ENCODE data around the gene RASEF. TPM values are rescaled to one million over a fixed set of nuclear protein-coding genes. Genes with fewer than 3 reads are reported as not detected.

Gene RASEF
- total RNA-seq, 4 donors from 2014 or later, result 43.9 to 65.5 (median 63.1) TPM

DNA sequence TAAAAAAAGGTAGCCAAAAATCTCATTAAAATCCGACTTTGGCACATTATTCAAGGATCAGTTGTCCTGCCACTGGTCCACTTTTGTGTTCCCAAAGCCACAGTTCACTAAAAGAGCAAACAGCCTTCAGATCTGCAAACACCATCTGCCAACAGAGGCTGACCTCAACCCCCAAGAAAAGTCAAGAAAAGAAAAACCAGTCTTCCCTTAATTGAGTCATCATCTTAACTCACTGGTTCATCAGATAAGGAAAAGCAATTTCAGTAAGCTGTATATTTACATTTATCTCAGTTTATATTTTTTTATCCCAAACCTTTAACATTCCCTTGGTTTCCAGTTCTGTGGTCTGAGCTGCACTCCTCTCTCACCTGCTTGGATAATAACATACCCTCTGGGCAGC lies 21.2 kb downstream of the RASEF start:
- H3K9me3 ChIP-seq, result no peaks in the 10 kb centered on the region
- 39 to 54% methylated on average over 1 of the region's 1 CpG for WGBS, 2 donors
- H3K36me3 ChIP-seq, result no peaks in the 10 kb centered on the region
- H3K27ac ChIP-seq, result peak overlapping the region in 2 of 3 donors; percentile 38 to 54
- H3K27me3 ChIP-seq, result no peaks in the 10 kb centered on the region
- H3K4me3 ChIP-seq (replicated peaks in 1 of 3), result no peak overlapping the region
- intact Hi-C loops (cut with DNase I), result no loop called here
- H3K4me1 ChIP-seq, result peaks cover 21 to 26% of the 10 kb centered on the region in 2 donors
- TF ChIP-seq, protein P1, sequence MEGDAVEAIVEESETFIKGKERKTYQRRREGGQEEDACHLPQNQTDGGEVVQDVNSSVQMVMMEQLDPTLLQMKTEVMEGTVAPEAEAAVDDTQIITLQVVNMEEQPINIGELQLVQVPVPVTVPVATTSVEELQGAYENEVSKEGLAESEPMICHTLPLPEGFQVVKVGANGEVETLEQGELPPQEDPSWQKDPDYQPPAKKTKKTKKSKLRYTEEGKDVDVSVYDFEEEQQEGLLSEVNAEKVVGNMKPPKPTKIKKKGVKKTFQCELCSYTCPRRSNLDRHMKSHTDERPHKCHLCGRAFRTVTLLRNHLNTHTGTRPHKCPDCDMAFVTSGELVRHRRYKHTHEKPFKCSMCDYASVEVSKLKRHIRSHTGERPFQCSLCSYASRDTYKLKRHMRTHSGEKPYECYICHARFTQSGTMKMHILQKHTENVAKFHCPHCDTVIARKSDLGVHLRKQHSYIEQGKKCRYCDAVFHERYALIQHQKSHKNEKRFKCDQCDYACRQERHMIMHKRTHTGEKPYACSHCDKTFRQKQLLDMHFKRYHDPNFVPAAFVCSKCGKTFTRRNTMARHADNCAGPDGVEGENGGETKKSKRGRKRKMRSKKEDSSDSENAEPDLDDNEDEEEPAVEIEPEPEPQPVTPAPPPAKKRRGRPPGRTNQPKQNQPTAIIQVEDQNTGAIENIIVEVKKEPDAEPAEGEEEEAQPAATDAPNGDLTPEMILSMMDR (IDR thresholded peaks at IDR 0.05), result no peak
- no peak for TF ChIP-seq POLR2A (IDR thresholded peaks at IDR 0.05)
- DNase-seq, result no peak

DNA sequence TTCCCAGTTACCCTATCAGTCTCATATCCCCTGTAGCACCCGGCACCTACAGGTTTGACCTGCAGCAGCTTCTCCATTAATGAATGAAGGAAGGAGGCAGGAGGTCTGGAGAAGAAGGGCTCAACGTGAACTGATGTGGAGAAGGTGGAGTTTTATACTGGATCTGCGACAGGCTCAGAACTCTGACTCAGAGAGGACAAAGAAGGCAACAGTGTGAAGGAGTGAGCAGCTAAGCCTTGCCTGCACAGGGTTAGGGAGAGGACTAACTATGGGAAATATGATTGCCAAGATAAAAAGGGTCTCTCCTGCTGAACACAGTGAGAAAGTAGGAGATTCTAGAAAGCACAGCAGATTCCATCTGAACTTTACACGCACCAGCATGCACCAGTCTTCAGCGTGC lies 23.6 kb downstream of the RASEF start:
- no peak for DNase-seq
- Histone ChIP-seq H3K4me1 (peaks cover 21 to 35% of the 10 kb centered on the region in 2 donors), H3K4me3 (replicated peaks in 1 of 3) (no peak overlapping the region), H3K36me3 (no peaks in the 10 kb centered on the region), H3K27me3 (no peaks in the 10 kb centered on the region), H3K27ac (no peak overlapping the region), H3K9me3 (no peaks in the 10 kb centered on the region)
- WGBS, 2 donors, result 95 to 97% methylated on average over 5 of the region's 5 CpGs
- TF ChIP-seq, protein P1 (IDR thresholded peaks at IDR 0.05), result no peak
- TF ChIP-seq POLR2A (IDR thresholded peaks at IDR 0.05), result no peak
- intact Hi-C loops (cut with DNase I), result no loop called here

DNA sequence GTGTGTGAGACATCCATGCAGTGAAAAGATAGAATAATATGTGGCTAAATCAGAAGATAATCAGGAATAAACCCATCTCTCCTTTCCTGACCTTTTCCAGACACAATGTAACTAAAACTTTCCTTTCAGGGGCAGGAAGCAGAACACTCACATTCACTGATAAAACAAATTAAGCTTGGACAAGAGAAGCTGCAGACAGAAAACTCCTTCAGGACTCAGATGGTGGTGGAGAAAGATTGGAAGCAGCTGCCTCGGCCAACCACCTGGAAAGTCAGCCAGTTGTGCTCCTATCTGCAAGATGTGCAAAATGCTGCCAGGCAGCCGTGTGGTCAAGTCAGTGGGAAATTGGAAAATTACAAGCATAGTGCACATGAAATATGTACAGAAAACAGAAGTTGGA lies 26.9 kb downstream of the RASEF start:
- DNase-seq, result peak in 1 of 2 donors; percentile 14
- no peaks in the 10 kb centered on the region for H3K27me3 ChIP-seq
- H3K4me3 ChIP-seq (replicated peaks in 1 of 3), result no peak overlapping the region
- H3K27ac ChIP-seq, result no peak overlapping the region
- 55 to 65% methylated on average over 2 of the region's 2 CpGs for WGBS, 2 donors
- TF ChIP-seq, protein P1 (IDR thresholded peaks at IDR 0.05), result no peak
- no peak for TF ChIP-seq POLR2A (IDR thresholded peaks at IDR 0.05)
- no peaks in the 10 kb centered on the region for H3K36me3 ChIP-seq
- intact Hi-C loops (cut with DNase I), result no loop called here
- no peaks in the 10 kb centered on the region for H3K9me3 ChIP-seq
- H3K4me1 ChIP-seq, result peaks cover 15 to 31% of the 10 kb centered on the region in 2 donors

DNA sequence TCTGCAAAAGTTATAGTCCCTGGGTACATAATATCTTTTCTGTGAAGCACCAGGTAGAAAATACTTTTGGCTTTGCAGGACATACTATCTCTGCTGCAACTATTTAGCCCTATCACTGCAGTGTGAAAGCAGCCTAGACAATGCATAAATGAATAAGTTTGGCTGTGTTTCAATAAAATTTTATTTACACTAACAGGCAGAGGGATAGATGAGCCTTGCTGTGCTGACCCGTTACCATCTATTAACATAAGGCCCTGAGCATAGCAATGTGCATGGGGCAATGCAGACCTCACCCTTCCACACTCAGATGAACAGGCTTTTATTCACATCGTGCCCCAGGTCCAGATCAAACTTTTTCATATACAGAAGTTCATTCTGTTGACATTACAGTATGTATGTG lies 27.8 kb downstream of the RASEF start:
- intact Hi-C loops (cut with DNase I), result no loop called here
- 94% methylated on average over 2 of the region's 2 CpGs for WGBS, 2 donors

DNA sequence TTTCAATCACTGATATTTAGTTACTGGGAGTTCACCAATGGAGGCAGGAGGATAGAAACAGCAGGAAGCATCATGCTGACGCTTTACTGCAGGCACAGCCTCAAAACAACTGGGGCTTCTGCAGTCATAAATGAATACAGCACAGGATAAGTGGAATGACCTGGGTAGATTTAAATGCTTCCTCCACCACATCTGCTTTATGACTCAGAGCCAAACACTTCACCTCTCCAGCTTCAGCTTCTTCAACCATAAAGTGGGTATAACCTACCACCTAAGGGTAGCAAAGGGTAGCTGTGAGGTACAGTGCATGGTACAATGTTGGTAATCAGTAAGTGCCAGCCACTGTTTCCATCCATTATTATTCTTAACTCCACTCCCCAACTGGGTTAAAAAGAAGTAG lies 28.4 kb downstream of the RASEF start:
- DNase-seq, result no peak
- intact Hi-C loops (cut with DNase I), result no loop called here
- Histone ChIP-seq H3K36me3 (no peaks in the 10 kb centered on the region), H3K4me3 (replicated peaks in 1 of 3) (no peak overlapping the region), H3K4me1 (peaks cover 15 to 31% of the 10 kb centered on the region in 2 donors), H3K27ac (no peak overlapping the region), H3K9me3 (no peaks in the 10 kb centered on the region), H3K27me3 (no peaks in the 10 kb centered on the region)
- 65 to 91% methylated on average over 1 of the region's 1 CpG for WGBS, 2 donors
- TF ChIP-seq POLR2A (IDR thresholded peaks at IDR 0.05), result no peak
- TF ChIP-seq, protein P1 (IDR thresholded peaks at IDR 0.05), result no peak

More for the DNA sequence above, 27.8 kb downstream of the RASEF start:
- no peaks in the 10 kb centered on the region for H3K9me3 ChIP-seq
- DNase-seq, result no peak
- no peak for TF ChIP-seq POLR2A (IDR thresholded peaks at IDR 0.05)
- TF ChIP-seq, protein P1 (IDR thresholded peaks at IDR 0.05), result no peak
- no peaks in the 10 kb centered on the region for H3K36me3 ChIP-seq
- no peaks in the 10 kb centered on the region for H3K27me3 ChIP-seq
- H3K4me1 ChIP-seq, result peaks cover 15 to 31% of the 10 kb centered on the region in 2 donors
- no peak overlapping the region for H3K27ac ChIP-seq
- H3K4me3 ChIP-seq (replicated peaks in 1 of 3), result no peak overlapping the region

Data from thyroid gland (tissue), 4 donors.